HG03139 (cell line): ENCODE measurements around the gene NRF1.

Experiments
- ATAC-seq: cut with Tn5 transposase; IDR thresholded peaks from one replicate; pipeline ENCODE4 v1.9.1; 2021; ENCODE audit not compliant: unreplicated experiment

Gene NRF1

DNA sequence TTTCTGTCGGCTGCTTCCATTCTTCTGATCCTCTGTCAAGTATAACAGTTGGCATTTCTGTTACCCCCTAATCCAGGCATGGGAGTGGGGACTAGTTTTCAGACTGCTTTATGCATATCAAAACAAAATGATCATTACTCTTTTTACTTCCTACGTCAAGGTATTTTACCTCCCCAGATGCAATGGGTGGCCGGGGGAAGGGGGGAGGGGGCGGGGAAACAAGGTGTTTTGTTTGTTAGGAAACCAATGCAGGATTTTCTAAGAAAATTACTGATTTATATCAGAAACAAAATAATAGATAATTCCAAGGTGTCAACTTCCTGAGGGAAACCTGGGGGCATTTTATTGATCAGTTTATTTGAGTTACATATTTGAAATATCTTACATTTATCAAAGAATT is 66.3 kb downstream of the NRF1 start:
- ATAC-seq, result no peak

GRCh38 chr7:129678606-129679005 is 67.1 kb downstream of the NRF1 start:
- ATAC-seq, result no peak

GRCh38 chr7:129680400-129680799 is 68.9 kb downstream of the NRF1 start:
- no peak for ATAC-seq

GRCh38 chr7:129684777-129685176 is 73.3 kb downstream of the NRF1 start:
- no peak for ATAC-seq

GRCh38 chr7:129686063-129686462 is 74.5 kb downstream of the NRF1 start:
- ATAC-seq, result no peak

DNA sequence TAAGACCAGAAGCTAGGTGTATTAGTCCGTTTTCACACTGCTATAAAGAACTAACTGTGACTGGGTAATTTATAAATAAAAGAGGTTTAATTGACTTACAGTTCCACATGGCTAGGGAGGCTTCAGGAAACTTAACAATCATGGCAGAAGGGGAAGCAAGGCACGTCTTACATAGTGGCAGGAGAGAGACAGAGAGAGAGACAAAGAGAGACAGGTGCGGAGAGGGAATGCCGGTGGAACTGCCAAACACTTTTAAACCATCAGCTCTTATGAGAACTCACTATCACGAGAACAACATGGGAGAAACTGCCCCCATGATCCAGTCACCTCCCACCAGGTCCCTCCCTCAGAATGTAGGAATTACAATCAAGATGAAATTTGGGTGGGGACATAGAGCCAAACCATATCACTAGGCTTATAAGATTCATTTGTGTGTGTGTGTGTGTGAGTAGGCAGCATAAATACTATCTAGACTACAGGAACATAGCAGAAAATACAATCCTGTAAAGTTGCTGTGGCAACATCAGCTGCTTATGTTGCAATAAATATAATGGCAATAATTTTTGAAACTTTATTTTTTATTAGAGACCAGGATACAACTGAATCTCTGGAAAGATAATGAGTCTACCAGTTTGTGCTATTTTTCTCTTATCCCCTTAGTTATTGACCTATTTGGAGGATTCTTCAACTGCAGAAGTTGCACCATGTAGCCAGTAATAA is 77.1 kb downstream of the NRF1 start:
- no peak for ATAC-seq

GRCh38 chr7:129689995-129690581 is 78.6 kb downstream of the NRF1 start:
- ATAC-seq, result no peak

DNA sequence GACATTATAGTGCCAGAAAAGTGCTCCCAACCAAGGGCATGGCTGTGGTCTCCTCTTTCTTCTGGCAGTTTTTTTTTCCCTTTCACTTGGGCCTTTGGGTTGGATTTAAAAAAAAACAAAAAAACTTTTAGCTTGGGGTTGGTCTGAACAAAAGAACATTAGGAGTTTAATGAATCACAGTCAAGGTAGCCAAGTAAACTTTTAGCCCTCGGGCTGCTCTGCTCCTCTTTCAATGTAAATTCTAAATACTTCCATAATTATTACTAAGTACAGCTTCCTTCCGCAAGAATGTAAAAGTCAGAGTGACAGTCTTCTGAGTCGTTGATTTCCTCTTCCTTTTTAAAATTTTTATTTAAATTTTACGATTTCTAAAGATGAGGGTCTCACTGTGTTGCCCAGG is 79.2 kb downstream of the NRF1 start:
- ATAC-seq, result no peak

DNA sequence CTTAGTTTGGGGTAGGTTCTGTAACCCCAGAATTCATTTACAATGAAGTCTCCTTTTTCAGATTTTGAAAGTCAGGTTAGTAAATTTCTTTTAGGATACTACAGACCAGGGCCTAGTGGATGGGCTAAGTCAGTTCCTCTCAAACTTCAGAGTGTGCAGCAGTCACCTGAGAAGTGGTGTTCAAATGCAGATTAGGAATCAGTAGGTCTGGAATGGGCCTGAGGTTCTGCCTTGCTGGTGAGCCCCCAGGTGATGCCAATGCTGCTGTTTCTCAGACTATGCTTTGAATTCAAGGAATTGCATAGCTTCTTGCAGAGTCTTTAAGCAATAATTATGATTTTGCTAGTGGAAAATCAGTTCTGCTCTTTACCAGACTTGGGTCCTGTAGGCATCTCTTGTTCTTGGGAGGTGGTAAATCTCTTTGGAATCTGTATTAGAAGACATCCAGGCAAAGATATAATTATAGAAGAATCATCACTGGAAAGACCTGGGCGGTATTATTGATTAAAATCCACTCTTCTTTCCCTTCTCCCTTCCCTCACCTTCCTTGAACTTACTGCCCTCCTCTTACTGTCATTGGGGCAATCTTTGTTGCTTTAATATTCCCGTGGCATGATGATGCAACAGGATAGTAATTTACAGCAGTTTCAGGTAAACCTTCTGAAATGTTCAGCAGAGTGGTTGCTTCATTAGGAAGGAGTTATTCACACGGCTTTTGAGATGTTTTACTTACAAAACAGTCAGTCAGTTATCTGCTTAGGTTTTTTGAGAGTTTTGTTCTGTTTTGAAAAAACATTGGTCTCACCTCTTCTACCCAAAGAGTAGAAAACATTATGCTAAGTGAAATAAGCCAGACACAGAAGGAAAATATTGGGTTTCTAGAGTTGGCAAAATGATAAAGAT is 87.2 kb downstream of the NRF1 start:
- no peak for ATAC-seq

- ATAC-seq, result no peak
Observed at GRCh38 chr7:129702316-129702715, 90.8 kb downstream of the NRF1 start.

GRCh38 chr7:129702761-129703338 is 91.3 kb downstream of the NRF1 start:
- no peak for ATAC-seq

GRCh38 chr7:129703751-129704150 is 92.2 kb downstream of the NRF1 start:
- ATAC-seq, result no peak

DNA sequence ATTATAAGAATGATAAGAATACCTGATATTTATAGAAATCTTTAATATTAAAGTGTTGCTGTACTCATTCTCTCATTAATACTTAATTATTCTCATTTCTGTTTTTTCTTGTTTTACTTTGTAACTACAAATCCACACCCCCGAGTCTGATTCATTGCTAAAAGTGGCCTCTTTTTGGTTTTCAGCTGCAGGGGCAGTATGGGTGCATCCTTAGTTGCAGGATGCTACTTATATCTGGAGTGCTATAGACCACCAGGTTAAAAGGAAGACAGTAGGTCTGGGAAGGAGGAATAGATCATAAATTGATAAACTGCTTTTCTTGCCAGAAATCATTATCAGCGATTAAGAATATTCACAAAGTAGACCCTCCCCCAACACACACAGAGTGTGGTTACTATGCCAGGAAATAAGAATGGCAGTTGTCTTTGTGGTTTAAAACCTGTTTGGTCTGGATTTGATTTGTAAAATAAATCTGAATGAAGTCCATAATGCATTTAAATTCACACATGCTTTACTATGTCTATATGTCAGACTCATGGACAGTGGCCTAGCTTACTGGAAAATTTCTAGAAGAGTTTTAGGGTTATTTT is 96.5 kb downstream of the NRF1 start:
- no peak for ATAC-seq

DNA sequence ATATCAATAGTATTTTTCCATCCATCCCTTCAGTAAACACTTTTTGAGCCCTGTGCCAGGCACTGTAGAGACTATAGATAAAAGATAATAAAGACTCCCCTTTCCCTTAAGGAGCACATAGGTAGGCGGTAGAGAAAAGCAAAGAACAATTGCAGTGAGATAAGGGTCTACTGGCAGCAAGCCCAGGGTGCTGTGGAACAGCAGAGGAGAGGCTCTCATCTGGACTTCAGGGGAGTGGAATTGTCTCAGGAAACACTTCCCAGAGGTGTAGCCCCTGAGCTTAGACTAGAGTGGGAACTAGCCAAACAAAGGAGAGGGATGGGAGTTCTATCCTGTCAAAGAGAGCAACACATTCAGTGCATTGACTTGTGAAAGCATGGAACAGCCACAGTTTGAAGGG is 102.0 kb downstream of the NRF1 start:
- no peak for ATAC-seq

DNA sequence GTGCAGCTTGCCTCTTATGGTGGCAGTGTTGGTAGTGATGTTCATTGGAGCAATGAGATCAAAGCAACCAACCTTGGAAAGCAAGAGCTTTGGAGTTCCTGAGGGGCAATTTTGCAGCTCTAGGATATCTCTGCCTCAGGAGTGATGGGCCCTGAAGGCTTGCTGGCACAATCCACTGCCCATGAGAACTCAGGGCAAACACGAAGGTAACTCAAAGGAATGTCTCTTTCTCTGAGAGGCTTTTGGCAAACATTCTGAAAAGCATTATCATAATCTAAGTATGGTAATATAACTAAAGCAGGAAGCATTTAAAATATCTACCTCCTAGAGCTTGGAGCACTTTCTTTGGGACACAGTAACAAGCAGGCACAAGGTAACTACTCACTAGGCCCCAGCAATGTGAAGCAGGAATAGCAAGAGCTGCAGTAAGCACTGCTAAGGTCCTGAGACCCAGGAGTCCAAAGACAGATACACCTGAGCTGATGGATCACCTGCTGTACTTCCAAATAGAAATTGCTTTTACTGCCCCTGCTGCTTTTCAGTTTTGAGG is 103.1 kb downstream of the NRF1 start:
- ATAC-seq, result no peak

DNA sequence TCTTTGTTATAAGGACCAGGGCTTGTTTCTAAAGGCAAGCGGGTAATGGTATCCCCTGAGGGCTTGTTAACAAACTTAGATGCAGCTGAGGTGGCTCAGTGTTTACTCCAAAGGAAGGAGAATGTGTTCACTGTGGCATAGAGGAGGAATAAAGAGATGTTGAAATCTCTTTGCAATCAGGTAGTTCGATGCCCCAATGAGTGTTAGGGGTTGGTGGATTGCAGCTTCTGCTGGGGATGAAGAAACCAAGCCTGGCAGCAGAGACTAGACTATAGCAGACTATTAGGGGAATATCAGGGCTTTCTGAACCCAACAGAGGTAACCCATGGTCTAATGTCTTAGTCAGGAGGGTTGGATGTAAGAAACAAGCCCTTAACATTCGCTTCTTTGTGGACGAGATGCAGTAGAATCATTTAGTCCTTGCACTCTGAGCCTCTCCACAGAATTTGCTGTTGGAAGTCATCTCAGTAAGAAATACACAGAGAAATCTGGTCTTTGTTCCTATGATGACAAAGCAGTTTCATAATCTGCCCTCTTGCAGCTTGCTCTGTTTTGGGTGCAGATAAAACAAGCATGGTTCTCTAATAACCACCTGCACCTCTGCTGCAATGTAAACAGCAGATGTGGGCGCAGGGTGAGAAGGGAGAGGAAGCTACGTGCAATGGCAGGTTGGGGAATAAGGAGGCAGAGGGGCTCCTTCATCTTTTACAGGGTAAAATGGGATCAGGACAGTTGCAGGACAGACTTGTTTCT is 108.6 kb downstream of the NRF1 start:
- ATAC-seq, result no peak

DNA sequence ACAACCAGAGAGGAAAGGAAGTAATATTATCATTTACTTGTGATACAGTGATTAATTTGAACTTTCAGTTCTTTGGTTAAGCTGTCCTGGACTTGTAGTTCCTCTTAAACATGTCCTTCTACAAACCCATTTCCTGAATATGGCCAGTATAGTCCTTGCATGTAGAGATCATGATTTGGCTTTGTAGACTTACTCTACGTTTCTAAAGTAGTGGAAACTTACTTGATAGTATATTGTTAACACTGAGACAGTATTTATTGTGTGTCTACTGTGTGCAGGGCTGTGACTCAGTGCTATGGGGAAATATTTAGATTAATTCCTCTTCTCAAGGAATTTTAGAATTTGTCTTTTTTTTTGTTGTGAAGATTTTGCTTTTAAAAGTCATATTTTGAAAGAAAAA is 109.5 kb downstream of the NRF1 start:
- ATAC-seq, result no peak

DNA sequence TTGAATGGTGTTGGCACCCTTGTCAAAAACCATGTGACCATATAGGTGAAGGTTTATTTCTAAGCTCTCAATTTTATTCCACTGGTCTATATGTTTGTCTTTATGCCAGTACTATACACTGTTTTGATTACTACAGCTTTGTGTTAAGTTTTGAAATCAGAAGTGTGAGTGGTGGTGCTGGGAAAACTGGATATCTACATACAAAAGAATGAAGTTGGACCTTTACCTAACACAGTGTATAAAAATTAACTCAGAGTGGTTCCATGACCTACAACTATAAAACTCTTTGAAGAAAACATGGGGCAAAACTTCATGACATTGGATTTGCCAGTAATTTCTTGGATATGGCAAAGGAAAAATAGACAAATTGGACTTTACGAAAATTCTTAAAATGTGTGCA is 112.2 kb downstream of the NRF1 start:
- no peak for ATAC-seq

- ATAC-seq, result no peak
Observed at GRCh38 chr7:129724796-129725195, 113.3 kb downstream of the NRF1 start.

GRCh38 chr7:129728875-129729467 is 117.5 kb downstream of the NRF1 start:
- ATAC-seq, result no peak
